Kidney (tissue), 14 donors: ENCODE results near the gene NOLC1. TPM values are rescaled to one million over a fixed set of nuclear protein-coding genes. Genes with fewer than 3 reads are reported as not detected.

Source experiments
- DNase-seq, 5 donors: peaks; one replicate each; pipeline ENCODE4 v3.0.0-alpha.2; 2013 to 2020
- FAIRE-seq: peaks from 2 replicates; lab custom pipeline; 2012; peaks lifted over from hg19 to GRCh38; lab: Jason Lieb, UNC
- H3K27ac ChIP-seq, 2 donors: one replicate each; pipeline ENCODE4 v1.7.0; 2013; ENCODE audit warnings: low read depth in 2 of 2, low read length in 2 of 2, inconsistent platforms in 1 of 2
- H3K27me3 ChIP-seq: one replicate; pipeline ENCODE4 v1.7.1; 2013; ENCODE audit warnings: low read length, inconsistent platforms; ENCODE audit not compliant: control insufficient read depth, insufficient read depth
- H3K36me3 ChIP-seq, 3 donors: one replicate each; pipeline versions ENCODE4 v1.7.0 to v1.7.1; 2013; ENCODE audit warnings: low read length in 3 of 3, control low read depth in 1 of 3, inconsistent platforms in 1 of 3; ENCODE audit not compliant: insufficient read depth in 3 of 3, control insufficient read depth in 2 of 3
- H3K4me1 ChIP-seq, 3 donors: one replicate each; pipeline versions ENCODE4 v1.7.0 to v1.7.1; 2013; ENCODE audit warnings: low read length in 3 of 3, inconsistent platforms in 1 of 3, low read depth in 1 of 3; ENCODE audit not compliant: control insufficient read depth in 2 of 3, insufficient read depth in 2 of 3
- H3K4me3 ChIP-seq, 3 donors: one replicate each; pipeline versions ENCODE4 v1.7.0 to v1.8.1; 2013; ENCODE audit warnings: low read length in 3 of 3, control low read depth in 1 of 3, inconsistent platforms in 1 of 3
- H3K9ac ChIP-seq, 3 donors: one replicate each; pipeline versions ENCODE4 v1.7.0 to v1.7.1; 2013; ENCODE audit warnings: low read length in 3 of 3, control low read depth in 1 of 3, inconsistent platforms in 1 of 3
- H3K9me3 ChIP-seq, 3 donors: one replicate each; pipeline versions ENCODE4 v1.7.0 to v1.7.1; 2013; ENCODE audit warnings: low read length in 3 of 3, control low read depth in 1 of 3, inconsistent platforms in 1 of 3; ENCODE audit not compliant: control insufficient read depth in 2 of 3, insufficient read depth in 1 of 3
- CTCF ChIP-seq: IDR thresholded peaks from 3 replicates; pipeline ENCODE4 v1.5.1; 2012; ENCODE audit warnings: mild to moderate bottlenecking, moderate library complexity, borderline replicate concordance; ENCODE audit not compliant: insufficient read depth; ENCODE audit errors: extremely low read depth
- intact Hi-C: fragments of 100-400 bp; cut with DNase I; formaldehyde crosslinking; loops from one replicate; pipeline ENCODE4 v1.11.1; 2022
- polyA plus RNA-seq: library from polyadenylated mRNA; stranded (reverse); fragments of 350-450 nt; fragmentation: Illumina TruSeq; extraction: RNeasy Lipid Tissue Mini Kit (QIAGEN cat#74804); gene quantifications from one replicate; pipeline ENCODE4 v1.2.3, GENCODE V29; 2014; ENCODE audit warnings: low read depth, low replicate concordance; ENCODE audit not compliant: insufficient read depth
- total RNA-seq: library from RNA; stranded (reverse); fragmentation: NEBNext Ultra II Directional; extraction: Animal tissue kit (Norgen Biotek cat#: 25700); gene quantifications from one replicate; pipeline ENCODE4 v1.2.1, GENCODE V29; 2021
- donor health status: control.
- donor health status: control.
- donor health status: control.
- donor health status: control.
- donor health status: control.
- donor health status: DM: yes; HTN: yes; CAD: no.
- donor health status: Normal renal cell carcinoma (clear cell type).

The NOLC1 gene
- total and polyA plus RNA-seq, 2 donors from 2014 or later: 20.1 to 50.4 TPM

- DNase-seq (no peak), FAIRE-seq (no peak)
- Histone ChIP-seq H3K9me3 (no peaks in the 10 kb centered on the region), H3K9ac (no peak overlapping the region), H3K4me1 (peaks cover 0 to 15% (median 5%) of the 10 kb centered on the region in 3 donors), H3K27ac (no peak overlapping the region), H3K36me3 (peaks cover 18 to 41% (median 38%) of the 10 kb centered on the region in 3 donors), H3K27me3 (no peaks in the 10 kb centered on the region), H3K4me3 (no peak overlapping the region)
- intact Hi-C loops: no loop called here
- no peak for TF ChIP-seq CTCF
Measured at GRCh38 chr10:102109166-102110116, 42.7 kb upstream of the NOLC1 start.

GRCh38 chr10:102111276-102111675, 40.9 kb upstream of the NOLC1 start:
- DNase-seq (no peak), FAIRE-seq (no peak)
- H3K36me3 ChIP-seq: peaks cover 18 to 38% (median 34%) of the 10 kb centered on the region in 3 donors
- no peaks in the 10 kb centered on the region for H3K27me3 ChIP-seq
- H3K4me1 ChIP-seq: peaks cover 5 to 25% (median 16%) of the 10 kb centered on the region in 3 donors
- intact Hi-C loops: no loop called here
- no peak for TF ChIP-seq CTCF
- no peaks in the 10 kb centered on the region for H3K9me3 ChIP-seq
- H3K27ac ChIP-seq: no peak overlapping the region
- no peak overlapping the region for H3K4me3 ChIP-seq
- H3K9ac ChIP-seq: no peak overlapping the region

GRCh38 chr10:102112210-102112817, 39.9 kb upstream of the NOLC1 start:
- H3K27me3 ChIP-seq: no peaks in the 10 kb centered on the region
- FAIRE-seq: no peak
- peak overlapping the region in 1 of 3 donors; percentile 14 for H3K4me3 ChIP-seq
- H3K9me3 ChIP-seq: no peaks in the 10 kb centered on the region
- no peak overlapping the region for H3K27ac ChIP-seq
- H3K9ac ChIP-seq: no peak overlapping the region
- peaks cover 7 to 33% (median 24%) of the 10 kb centered on the region in 3 donors for H3K4me1 ChIP-seq
- DNase-seq: no peak
- peaks cover 18 to 38% (median 30%) of the 10 kb centered on the region in 3 donors for H3K36me3 ChIP-seq
- intact Hi-C loops: no loop called here
- no peak for TF ChIP-seq CTCF
